ENCODE results near the gene AMBP. TPM values are rescaled to one million over a fixed set of nuclear protein-coding genes. Genes with fewer than 3 reads are reported as not detected.
A peak's percentile ranks its signal among the peaks of the same experiment; 100 is the strongest.

AMBP gene
- total RNA-seq, 2 experiments from 2014 or later, result not detected

- ATAC-seq (ENCODE audit: low read depth) (no peak), DNase-seq (no peak)
- POLR2A ChIA-PET, result no interaction called here
- no peaks in the 10 kb centered on the region for H3K9me3 Mint-ChIP-seq
- H3K4me3 Mint-ChIP-seq, result no peak overlapping the region
- no peaks in the 10 kb centered on the region for H3K36me3 Mint-ChIP-seq
- H3K27ac Mint-ChIP-seq, result no peak overlapping the region
- H3K4me1 Mint-ChIP-seq, result no peaks in the 10 kb centered on the region
- H3K27me3 Mint-ChIP-seq, result no peaks in the 10 kb centered on the region
These were observed 42.0 kb downstream of the AMBP start for GRCh38 chr9:114035845-114036801.

- Mint-ChIP-seq H3K27ac (no peak overlapping the region), H3K36me3 (no peaks in the 10 kb centered on the region), H3K4me3 (no peak overlapping the region), H3K27me3 (no peaks in the 10 kb centered on the region), H3K9me3 (no peaks in the 10 kb centered on the region), H3K4me1 (no peaks in the 10 kb centered on the region)
- DNase-seq (no peak), ATAC-seq (ENCODE audit: low read depth) (no peak)
- POLR2A ChIA-PET, result no interaction called here
These were observed 42.8 kb downstream of the AMBP start for GRCh38 chr9:114035221-114035844.

GRCh38 chr9:114034661-114035062 lies 43.4 kb downstream of the AMBP start:
- DNase-seq (no peak), ATAC-seq (ENCODE audit: low read depth) (no peak)
- no peak overlapping the region for H3K4me3 Mint-ChIP-seq
- H3K27ac Mint-ChIP-seq, result no peak overlapping the region
- no peaks in the 10 kb centered on the region for H3K9me3 Mint-ChIP-seq
- H3K36me3 Mint-ChIP-seq, result no peaks in the 10 kb centered on the region
- no peaks in the 10 kb centered on the region for H3K4me1 Mint-ChIP-seq
- no peaks in the 10 kb centered on the region for H3K27me3 Mint-ChIP-seq
- POLR2A ChIA-PET, result no interaction called here

- Mint-ChIP-seq H3K4me1 (peaks cover 1% of the 10 kb centered on the region), H3K4me3 (no peak overlapping the region), H3K9me3 (no peaks in the 10 kb centered on the region), H3K27me3 (no peaks in the 10 kb centered on the region), H3K36me3 (no peaks in the 10 kb centered on the region), H3K27ac (no peak overlapping the region)
- DNase-seq, result no peak
- ATAC-seq (ENCODE audit: low read depth), result no peak
- POLR2A ChIA-PET, result no interaction called here
These were observed 43.9 kb downstream of the AMBP start for GRCh38 chr9:114034196-114034595.

- Mint-ChIP-seq H3K27me3 (no peaks in the 10 kb centered on the region), H3K4me1 (peaks cover 1% of the 10 kb centered on the region), H3K27ac (no peak overlapping the region), H3K4me3 (no peak overlapping the region), H3K9me3 (no peaks in the 10 kb centered on the region), H3K36me3 (no peaks in the 10 kb centered on the region)
- ATAC-seq (ENCODE audit: low read depth) (no peak), DNase-seq (peak; percentile 43)
- POLR2A ChIA-PET, result no interaction called here
These were observed 44.5 kb downstream of the AMBP start for GRCh38 chr9:114033397-114034103.

GRCh38 chr9:114031948-114032840 lies 45.9 kb downstream of the AMBP start:
- Mint-ChIP-seq H3K36me3 (no peaks in the 10 kb centered on the region), H3K4me1 (peaks cover 1% of the 10 kb centered on the region), H3K27me3 (no peaks in the 10 kb centered on the region), H3K27ac (no peak overlapping the region), H3K9me3 (no peaks in the 10 kb centered on the region), H3K4me3 (no peak overlapping the region)
- DNase-seq (no peak), ATAC-seq (ENCODE audit: low read depth) (no peak)
- POLR2A ChIA-PET, result no interaction called here

GRCh38 chr9:114031037-114031630 lies 47.0 kb downstream of the AMBP start:
- Mint-ChIP-seq H3K9me3 (no peaks in the 10 kb centered on the region), H3K36me3 (no peaks in the 10 kb centered on the region), H3K4me1 (peaks cover 1% of the 10 kb centered on the region), H3K4me3 (no peak overlapping the region), H3K27ac (no peak overlapping the region), H3K27me3 (no peaks in the 10 kb centered on the region)
- POLR2A ChIA-PET, result no interaction called here
- no peak for DNase-seq
- ATAC-seq (ENCODE audit: low read depth), result no peak

GRCh38 chr9:114030364-114030763 lies 47.7 kb downstream of the AMBP start:
- ATAC-seq (ENCODE audit: low read depth) (no peak), DNase-seq (no peak)
- no peak overlapping the region for H3K4me3 Mint-ChIP-seq
- peaks cover 5% of the 10 kb centered on the region for H3K9me3 Mint-ChIP-seq
- peaks cover 1% of the 10 kb centered on the region for H3K4me1 Mint-ChIP-seq
- no peaks in the 10 kb centered on the region for H3K36me3 Mint-ChIP-seq
- no peak overlapping the region for H3K27ac Mint-ChIP-seq
- POLR2A ChIA-PET, result no interaction called here
- H3K27me3 Mint-ChIP-seq, result no peaks in the 10 kb centered on the region

GRCh38 chr9:114029311-114030170 lies 48.6 kb downstream of the AMBP start:
- Mint-ChIP-seq H3K27ac (no peak overlapping the region), H3K9me3 (peaks cover 5% of the 10 kb centered on the region), H3K36me3 (no peaks in the 10 kb centered on the region), H3K4me1 (peaks cover 1% of the 10 kb centered on the region), H3K27me3 (no peaks in the 10 kb centered on the region), H3K4me3 (no peak overlapping the region)
- POLR2A ChIA-PET, result no interaction called here
- no peak for ATAC-seq (ENCODE audit: low read depth)
- DNase-seq, result no peak

GRCh38 chr9:114028646-114029045 lies 49.5 kb downstream of the AMBP start:
- H3K27ac Mint-ChIP-seq, result no peak overlapping the region
- peaks cover 11% of the 10 kb centered on the region for H3K9me3 Mint-ChIP-seq
- ATAC-seq (ENCODE audit: low read depth) (no peak), DNase-seq (no peak)
- H3K36me3 Mint-ChIP-seq, result no peaks in the 10 kb centered on the region
- peaks cover 5% of the 10 kb centered on the region for H3K27me3 Mint-ChIP-seq
- peaks cover 1% of the 10 kb centered on the region for H3K4me1 Mint-ChIP-seq
- no peak overlapping the region for H3K4me3 Mint-ChIP-seq
- POLR2A ChIA-PET, result no interaction called here

GRCh38 chr9:114027863-114028465 lies 50.1 kb downstream of the AMBP start:
- Mint-ChIP-seq H3K9me3 (peaks cover 13% of the 10 kb centered on the region), H3K4me1 (peaks cover 1% of the 10 kb centered on the region), H3K36me3 (no peaks in the 10 kb centered on the region), H3K27ac (no peak overlapping the region), H3K4me3 (no peak overlapping the region), H3K27me3 (peaks cover 5% of the 10 kb centered on the region)
- DNase-seq (no peak), ATAC-seq (ENCODE audit: low read depth) (no peak)
- POLR2A ChIA-PET, result no interaction called here

All from activated naive CD8-positive, alpha-beta T cell treated with anti-CD3 and anti-CD28 coated beads, Interleukin-2, amount 10 ng/mL, durations not matched to agents 7 days and 5 days (primary cell).